Natural killer cell (primary cell): ENCODE data around the gene EPHB2. TPM values are rescaled to one million over a fixed set of nuclear protein-coding genes. Genes with fewer than 3 reads are reported as not detected.

ENCODE experiments used
- ATAC-seq, 3 donors: fragments of 150-1000 bp in 2 of 3; fragments of 200-7000 bp in 1 of 3; cut with Tn5 transposase; 1 replicate in 1 of 3; 2 replicates in 2 of 3; pipeline ENCODE4 v1.10.0; 2021; ENCODE audit warnings: mild to moderate bottlenecking in 2 of 3, moderate library complexity in 2 of 3
- DNase-seq, 2 donors: peaks; one replicate each; pipeline versions ENCODE4 v3.0.0 to v3.0.0-alpha.2; 2013 to 2021; ENCODE audit warnings: mixed read lengths in 1 of 2
- H3K27ac ChIP-seq: one replicate; pipeline ENCODE4 v1.5.1; 2013; ENCODE audit warnings: mild to moderate bottlenecking, low read length
- H3K27me3 ChIP-seq: one replicate; pipeline ENCODE4 v1.6.1; 2013; ENCODE audit warnings: low read length; ENCODE audit not compliant: control insufficient read depth, insufficient read depth
- H3K36me3 ChIP-seq: one replicate; pipeline ENCODE4 v1.6.1; 2013; ENCODE audit warnings: low read length; ENCODE audit not compliant: control insufficient read depth, insufficient read depth
- H3K4me1 ChIP-seq: one replicate; pipeline ENCODE4 v1.6.1; 2013; ENCODE audit warnings: low read length; ENCODE audit not compliant: control insufficient read depth, insufficient read depth
- H3K4me3 ChIP-seq: one replicate; pipeline ENCODE4 v1.5.1; 2013; ENCODE audit warnings: low read length
- H3K9me3 ChIP-seq: one replicate; pipeline ENCODE4 v1.6.1; 2013; ENCODE audit warnings: low read length; ENCODE audit not compliant: control insufficient read depth, insufficient read depth
- H3K27ac Mint-ChIP-seq, 2 donors: one replicate each; pipeline ENCODE4 v1.8.0; 2022; ENCODE audit warnings: mild to moderate bottlenecking in 2 of 2, mixed read lengths in 2 of 2, moderate library complexity in 1 of 2
- H3K27me3 Mint-ChIP-seq, 2 donors: one replicate each; pipeline ENCODE4 v1.8.0; 2022; ENCODE audit warnings: low read depth in 2 of 2, mixed read lengths in 2 of 2
- H3K36me3 Mint-ChIP-seq: one replicate; pipeline ENCODE4 v1.8.0; 2022; ENCODE audit warnings: mixed read lengths
- H3K4me1 Mint-ChIP-seq, 2 donors: one replicate each; pipeline ENCODE4 v1.8.0; 2022; ENCODE audit warnings: mixed read lengths in 2 of 2
- H3K4me3 Mint-ChIP-seq: one replicate; pipeline ENCODE4 v1.8.0; 2022; ENCODE audit warnings: mild to moderate bottlenecking, moderate library complexity, mixed read lengths
- H3K9me3 Mint-ChIP-seq, 2 donors: one replicate each; pipeline ENCODE4 v1.8.0; 2022; ENCODE audit warnings: mixed read lengths in 2 of 2
- WGBS: methylation state at CpG from one replicate; pipeline ENCODE4 v1.1.7; 2013; ENCODE audit warnings: missing lambda C conversion rate; ENCODE audit not compliant: insufficient coverage; 5-methylcytosine and 5-hydroxymethylcytosine counted together
- intact Hi-C: fragments of 100-400 bp; cut with micrococcal nuclease; formaldehyde crosslinking; loops from one replicate; pipeline ENCODE4 v1.14.2; 2022
- total RNA-seq, 4 donors: library from RNA; stranded (reverse); fragments of 120-200 nt in 1 of 4; gene quantifications; one replicate each; pipeline versions ENCODE4 v1.2.3 to v1.2.4, GENCODE V29; 2013 to 2022
- TF ChIP-seq, protein P1 (sequence below): fragments of 200-600 bp; IDR thresholded peaks from one replicate; pipeline ENCODE4 v1.8.0; 2022; ENCODE audit warnings: antibody characterized with exemption

EPHB2 gene
- total RNA-seq, 3 donors from 2014 or later (not counting 1 experiment from before 2014, with no cell fraction given): 0.14 to 0.23 TPM; not detected in 1

- H3K4me1 Mint-ChIP-seq: no peaks in the 10 kb centered on the region
Measured at GRCh38 chr1:22776035-22776613, 65.5 kb downstream of the EPHB2 start.

DNA sequence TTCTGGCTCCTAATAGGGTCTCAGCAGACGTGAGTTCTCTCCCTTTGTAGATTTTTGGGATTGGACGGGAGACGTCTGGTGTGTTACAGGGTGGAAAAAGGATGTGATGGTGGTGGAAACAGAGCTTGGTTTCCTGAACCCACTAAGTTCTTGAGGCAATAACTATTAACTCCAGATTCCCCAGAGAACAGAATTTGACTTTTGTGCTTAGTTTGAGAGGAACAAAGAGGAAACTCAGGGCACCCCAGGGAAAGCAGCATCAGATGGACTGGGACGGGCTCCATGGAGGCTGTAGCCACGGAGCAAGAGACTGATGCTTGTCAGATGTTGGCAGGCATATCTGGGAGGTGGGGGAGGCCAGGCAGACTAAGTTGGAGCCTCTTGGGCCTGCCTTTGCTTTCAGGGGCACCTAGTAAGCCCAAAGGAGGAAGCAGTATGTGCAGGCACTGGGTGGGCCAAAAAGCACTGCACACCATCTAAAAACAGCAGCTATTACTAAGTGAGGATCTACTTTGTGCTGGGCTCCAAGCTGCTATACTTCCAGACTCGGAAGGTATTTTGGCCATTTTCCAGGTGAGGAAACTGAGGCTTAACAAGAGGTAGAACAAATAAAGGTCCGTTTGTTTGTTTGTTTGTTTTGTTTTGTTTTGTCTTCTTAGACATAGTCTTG, 66.9 kb downstream of the EPHB2 start:
- Histone ChIP-seq H3K4me3 (no peak overlapping the region), H3K9me3 (no peaks in the 10 kb centered on the region), H3K4me1 (no peaks in the 10 kb centered on the region), H3K27ac (no peak overlapping the region), H3K27me3 (no peaks in the 10 kb centered on the region), H3K36me3 (no peaks in the 10 kb centered on the region)
- DNase-seq (no peak), ATAC-seq (no peak)
- Mint-ChIP-seq H3K4me3 (no peak overlapping the region), H3K27me3 (peaks cover 0 to 11% of the 10 kb centered on the region in 2 donors), H3K36me3 (no peaks in the 10 kb centered on the region), H3K4me1 (no peaks in the 10 kb centered on the region), H3K9me3 (no peaks in the 10 kb centered on the region), H3K27ac (no peak overlapping the region)
- WGBS: 68% methylated on average over 5 of the region's 7 CpGs
- TF ChIP-seq, protein P1, sequence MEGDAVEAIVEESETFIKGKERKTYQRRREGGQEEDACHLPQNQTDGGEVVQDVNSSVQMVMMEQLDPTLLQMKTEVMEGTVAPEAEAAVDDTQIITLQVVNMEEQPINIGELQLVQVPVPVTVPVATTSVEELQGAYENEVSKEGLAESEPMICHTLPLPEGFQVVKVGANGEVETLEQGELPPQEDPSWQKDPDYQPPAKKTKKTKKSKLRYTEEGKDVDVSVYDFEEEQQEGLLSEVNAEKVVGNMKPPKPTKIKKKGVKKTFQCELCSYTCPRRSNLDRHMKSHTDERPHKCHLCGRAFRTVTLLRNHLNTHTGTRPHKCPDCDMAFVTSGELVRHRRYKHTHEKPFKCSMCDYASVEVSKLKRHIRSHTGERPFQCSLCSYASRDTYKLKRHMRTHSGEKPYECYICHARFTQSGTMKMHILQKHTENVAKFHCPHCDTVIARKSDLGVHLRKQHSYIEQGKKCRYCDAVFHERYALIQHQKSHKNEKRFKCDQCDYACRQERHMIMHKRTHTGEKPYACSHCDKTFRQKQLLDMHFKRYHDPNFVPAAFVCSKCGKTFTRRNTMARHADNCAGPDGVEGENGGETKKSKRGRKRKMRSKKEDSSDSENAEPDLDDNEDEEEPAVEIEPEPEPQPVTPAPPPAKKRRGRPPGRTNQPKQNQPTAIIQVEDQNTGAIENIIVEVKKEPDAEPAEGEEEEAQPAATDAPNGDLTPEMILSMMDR: no peak
- intact Hi-C loops: no loop called here

More at GRCh38 chr1:22776035-22776613, 65.5 kb downstream of the EPHB2 start:
- H3K4me3 ChIP-seq: no peak overlapping the region
- DNase-seq (no peak), ATAC-seq (no peak)
- no peak overlapping the region for H3K27ac ChIP-seq
- H3K4me1 ChIP-seq: no peaks in the 10 kb centered on the region
- no peaks in the 10 kb centered on the region for H3K9me3 Mint-ChIP-seq
- H3K4me3 Mint-ChIP-seq: no peak overlapping the region
- TF ChIP-seq, protein P1: no peak
- intact Hi-C loops: no loop called here
- no peaks in the 10 kb centered on the region for H3K36me3 Mint-ChIP-seq
- H3K36me3 ChIP-seq: no peaks in the 10 kb centered on the region
- 31% methylated on average over 10 of the region's 10 CpGs for WGBS
- H3K27ac Mint-ChIP-seq: no peak overlapping the region
- H3K27me3 Mint-ChIP-seq: peaks cover 0 to 11% of the 10 kb centered on the region in 2 donors
- H3K27me3 ChIP-seq: no peaks in the 10 kb centered on the region
- no peaks in the 10 kb centered on the region for H3K9me3 ChIP-seq

GRCh38 chr1:22778408-22778807, 67.8 kb downstream of the EPHB2 start:
- Histone ChIP-seq H3K27ac (no peak overlapping the region), H3K9me3 (no peaks in the 10 kb centered on the region), H3K4me3 (no peak overlapping the region), H3K4me1 (no peaks in the 10 kb centered on the region), H3K27me3 (no peaks in the 10 kb centered on the region), H3K36me3 (no peaks in the 10 kb centered on the region)
- peaks cover 0 to 11% of the 10 kb centered on the region in 2 donors for H3K27me3 Mint-ChIP-seq
- no peaks in the 10 kb centered on the region for H3K4me1 Mint-ChIP-seq
- ATAC-seq (no peak), DNase-seq (no peak)
- H3K9me3 Mint-ChIP-seq: no peaks in the 10 kb centered on the region
- intact Hi-C loops: no loop called here
- TF ChIP-seq, protein P1: no peak
- WGBS: 89% methylated on average over 2 of the region's 2 CpGs
- H3K27ac Mint-ChIP-seq: no peak overlapping the region
- H3K4me3 Mint-ChIP-seq: no peak overlapping the region
- H3K36me3 Mint-ChIP-seq: no peaks in the 10 kb centered on the region
